SK-N-SH (cell line): ENCODE measurements around the gene ZDHHC7. TPM values are rescaled to one million over a fixed set of nuclear protein-coding genes. Genes with fewer than 3 reads are reported as not detected.
"Not testable (repeated sequence)": the region's sequence is repeated elsewhere in the genome, so short reads cannot be mapped to it uniquely, and the experiment has no call there.

Experiments
- CTCF ChIA-PET: fragments of 300-600, 350-600 bp; formaldehyde crosslinking; extraction: SDS; loops from one replicate; lab custom pipeline; 2021; lab: Yijun Ruan, JAX
- POLR2A ChIA-PET: fragments of 350-600 bp; sonication (Branson Sonifier 250); formaldehyde crosslinking; extraction: SDS; loops from one replicate; lab custom pipeline; 2020; ENCODE audit warnings: antibody characterized with exemption, inconsistent platforms; lab: Yijun Ruan, JAX
- DNase-seq: peaks from one replicate; pipeline ENCODE4 v3.0.0; 2012
- H2AFZ ChIP-seq: fragments of 200-600 bp; sonication (generic); 2 replicates; pipeline ENCODE4 v1.8.1; 2016; ENCODE audit warnings: antibody characterized with exemption, mild to moderate bottlenecking, low read depth
- H3F3A ChIP-seq: fragments of 200-600 bp; sonication (generic); replicated peaks from 2 replicates; pipeline ENCODE3; 2016; ENCODE audit warnings: antibody characterized with exemption, mild to moderate bottlenecking; ENCODE audit not compliant: insufficient read depth
- H3K27ac ChIP-seq, 2 experiments: fragments of 200-500 bp in 1 of 2; fragments of 200-600 bp in 1 of 2; sonication (Bioruptor generic) in 1 of 2; sonication (generic), shearing (Covaris generic) in 1 of 2; 2 replicates each; pipeline versions ENCODE4 v1.5.1 to v1.6.1; 2014 to 2016; ENCODE audit warnings: low read depth in 2 of 2, inconsistent platforms in 1 of 2, low read length in 1 of 2, mild to moderate bottlenecking in 1 of 2, mixed read lengths in 1 of 2
- H3K27me3 ChIP-seq: fragments of 200-600 bp; sonication (generic), shearing (Covaris generic); 2 replicates; pipeline ENCODE4 v1.6.1; 2016; ENCODE audit warnings: mixed run types; ENCODE audit not compliant: insufficient read depth
- H3K36me3 ChIP-seq, 2 experiments: fragments of 200-500 bp in 1 of 2; fragments of 200-600 bp in 1 of 2; sonication (Bioruptor generic) in 1 of 2; sonication (generic) in 1 of 2; replicated peaks in 1 of 2; 2 replicates each; pipeline versions ENCODE3 to v1.5.1; 2014 to 2016; ENCODE audit warnings: low read length in 1 of 2, mild to moderate bottlenecking in 1 of 2; ENCODE audit not compliant: insufficient read depth in 2 of 2, control insufficient read depth in 1 of 2
- H3K4me1 ChIP-seq, 2 experiments: fragments of 200-500 bp in 1 of 2; fragments of 200-600 bp in 1 of 2; sonication (Bioruptor generic) in 1 of 2; sonication (generic), shearing (Covaris generic) in 1 of 2; 2 replicates each; pipeline versions ENCODE4 v1.5.1 to v1.6.1; 2014 to 2016; ENCODE audit warnings: low read depth in 1 of 2, low read length in 1 of 2, mixed run types in 1 of 2; ENCODE audit not compliant: insufficient read depth in 2 of 2, control insufficient read depth in 1 of 2
- H3K4me2 ChIP-seq: fragments of 200-600 bp; sonication (generic), shearing (Covaris generic); 2 replicates; pipeline ENCODE4 v1.6.1; 2017; ENCODE audit warnings: mixed run types
- H3K4me3 ChIP-seq, 2 experiments: fragments of 200-500 bp in 1 of 2; fragments of 200-600 bp in 1 of 2; sonication (Bioruptor generic) in 1 of 2; sonication (generic), shearing (Covaris generic) in 1 of 2; 2 replicates each; pipeline versions ENCODE4 v1.5.1 to v1.8.1; 2014 to 2016; ENCODE audit warnings: low read depth in 2 of 2, inconsistent platforms in 1 of 2, low read length in 1 of 2, mild to moderate bottlenecking in 1 of 2, mixed read lengths in 1 of 2, moderate library complexity in 1 of 2
- H3K79me2 ChIP-seq: fragments of 200-600 bp; sonication (generic); 2 replicates; pipeline ENCODE4 v1.8.1; 2017; ENCODE audit warnings: mild to moderate bottlenecking; ENCODE audit not compliant: insufficient read depth
- H3K9ac ChIP-seq: fragments of 200-600 bp; sonication (generic); 2 replicates; pipeline ENCODE4 v1.6.1; 2017; ENCODE audit warnings: mixed run types
- H3K9me2 ChIP-seq: fragments of 200-600 bp; sonication (generic); 2 replicates; pipeline ENCODE4 v1.6.1; 2017; ENCODE audit warnings: mixed run types
- H3K9me3 ChIP-seq: fragments of 200-600 bp; sonication (generic); 2 replicates; pipeline ENCODE4 v1.6.1; 2017; ENCODE audit warnings: mixed run types, mild to moderate bottlenecking, moderate library complexity
- H4K20me1 ChIP-seq: fragments of 200-600 bp; sonication (generic); 2 replicates; pipeline ENCODE4 v1.6.1; 2017; ENCODE audit warnings: mild to moderate bottlenecking, mixed run types; ENCODE audit not compliant: insufficient read depth
- ELF1 ChIP-seq: IDR thresholded peaks from 2 replicates; pipeline ENCODE4 v1.4.0; 2012
- EZH2phosphoT487 ChIP-seq: fragments of 200-600 bp; sonication (generic); IDR thresholded peaks from 2 replicates; pipeline ENCODE4 v1.6.1; 2017; ENCODE audit warnings: low read depth, mixed run types, mild to moderate bottlenecking, antibody characterized with exemption, moderate library complexity, borderline replicate concordance
- FOXJ3 ChIP-seq: sonication (generic); formaldehyde crosslinking; IDR thresholded peaks from 2 replicates; pipeline ENCODE4 v1.5.1; 2020; ENCODE audit warnings: mild to moderate bottlenecking, missing genetic modification reagents
- FOXM1 ChIP-seq: IDR thresholded peaks from 2 replicates; pipeline ENCODE4 v1.4.0; 2012; ENCODE audit warnings: low read depth, mild to moderate bottlenecking
- JUND ChIP-seq: IDR thresholded peaks from 2 replicates; pipeline ENCODE4 v1.4.0; 2012
- MEF2A ChIP-seq: IDR thresholded peaks from 2 replicates; pipeline ENCODE4 v1.4.0; 2012; ENCODE audit warnings: low read depth, borderline replicate concordance
- MXI1 ChIP-seq: IDR thresholded peaks from 2 replicates; pipeline ENCODE4 v1.6.1; 2012; ENCODE audit warnings: mild to moderate bottlenecking, low read depth, low read length, improper control_type of control experiment
- NRF1 ChIP-seq: IDR thresholded peaks from 2 replicates; pipeline ENCODE4 v1.6.1; 2012; ENCODE audit warnings: low read depth, mild to moderate bottlenecking, low read length
- POLR2AphosphoS5 ChIP-seq: IDR thresholded peaks from 2 replicates; pipeline ENCODE4 v1.6.1; 2012; ENCODE audit warnings: low read depth, low read length
- SIN3A ChIP-seq: IDR thresholded peaks from 2 replicates; pipeline ENCODE4 v1.6.1; 2012; ENCODE audit warnings: low read depth, mild to moderate bottlenecking, low read length, moderate library complexity, borderline replicate concordance
- TAF1 ChIP-seq: IDR thresholded peaks from 2 replicates; pipeline ENCODE4 v1.6.1; 2012; ENCODE audit warnings: low read depth, mild to moderate bottlenecking, low read length, moderate library complexity, borderline replicate concordance
- WGBS: methylation state at CpG from one replicate; pipeline ENCODE4 v1.1.6; 2017; ENCODE audit warnings: low lambda C conversion rate; 5-methylcytosine and 5-hydroxymethylcytosine counted together
- polyA plus RNA-seq, 3 experiments: library from polyadenylated mRNA; depleted of rRNA; stranded (reverse); fragments of >200 nt; gene quantifications; 2 replicates each; pipeline ENCODE4 v1.2.3, GENCODE V29; 2012
- TF ChIP-seq, protein P1 (sequence below): IDR thresholded peaks from 2 replicates; pipeline ENCODE4 v1.4.0; 2012; ENCODE audit warnings: low read depth
- TF ChIP-seq, protein P2 (sequence below): fragments of 150-350 bp; IDR thresholded peaks from 2 replicates; pipeline ENCODE4 v1.6.1; 2017; ENCODE audit warnings: antibody characterized with exemption, low read length, low read depth, borderline replicate concordance
- TF ChIP-seq, protein P3 (sequence below): IDR thresholded peaks from 2 replicates; pipeline ENCODE4 v1.4.0; 2012; ENCODE audit warnings: low read depth, borderline replicate concordance

Gene ZDHHC7
- polyA plus RNA-seq, 1 of the 3 experiments (the other 2 are of a cell fraction) = 114 TPM

DNA sequence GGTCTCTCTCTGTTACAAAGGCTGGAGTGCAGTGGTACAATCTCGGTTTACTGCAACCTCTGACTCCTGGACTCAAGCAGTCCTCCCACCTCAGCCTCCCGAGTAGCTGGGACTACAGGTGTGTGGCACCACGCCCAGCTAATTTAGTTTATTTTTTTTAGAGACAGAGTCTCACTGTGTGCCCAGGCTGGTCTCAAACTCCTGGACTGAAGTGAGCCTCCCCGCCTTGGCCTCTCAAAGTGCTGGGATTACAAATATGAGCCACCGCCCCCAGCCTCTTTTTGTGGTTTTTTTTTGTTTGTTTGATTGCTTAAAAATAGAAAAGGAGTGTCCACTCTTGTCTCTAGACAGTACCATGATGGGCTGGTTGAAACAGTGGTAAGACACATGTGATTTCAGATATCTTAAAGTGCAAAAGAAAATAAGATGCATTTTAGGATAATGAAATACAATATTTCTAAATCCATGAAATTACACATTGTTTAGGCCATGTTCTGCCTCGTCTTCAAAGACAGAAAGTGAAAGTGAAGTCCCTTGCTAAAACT lies 43.7 kb upstream of the ZDHHC7 start (continued):
- TF ChIP-seq MXI1 (no peak), NRF1 (no peak), EZH2phosphoT487 (no peak)

DNA sequence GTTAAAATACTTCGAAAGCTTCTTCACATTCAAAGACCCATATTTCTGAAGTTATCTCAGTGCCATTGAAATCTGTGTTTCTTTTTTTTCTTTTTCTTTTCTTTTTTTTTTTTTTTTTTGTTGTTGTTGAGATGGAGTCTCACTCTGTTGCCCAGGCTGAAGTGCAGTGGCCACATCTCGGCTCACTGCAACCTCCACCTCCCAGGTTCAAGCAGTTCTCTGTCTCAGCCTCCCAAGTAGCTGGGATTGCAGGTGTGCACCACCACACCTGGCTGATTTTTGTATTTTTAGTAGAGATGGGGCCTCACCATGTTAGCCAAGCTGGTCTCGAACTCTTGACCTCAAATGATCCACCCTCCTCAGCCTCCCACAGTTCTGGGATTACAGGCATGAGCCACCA lies 43.0 kb upstream of the ZDHHC7 start:
- CTCF ChIA-PET, H3K27ac ChIP-seq, H3K4me3 ChIP-seq, DNase-seq, H3K27me3 ChIP-seq, H3K9me3 ChIP-seq, POLR2A ChIA-PET, H3K9me2 ChIP-seq, H2AFZ ChIP-seq, H3K79me2 ChIP-seq, H4K20me1 ChIP-seq, H3K36me3 ChIP-seq, H3K9ac ChIP-seq: not testable (repeated sequence)
- Histone ChIP-seq H3F3A (peaks cover 14% of the 10 kb centered on the region), H3K4me2 (peak overlapping the region; percentile 83; the same call in 1 of the 2 replicates), H3K4me1 (peaks cover 8 to 17% of the 10 kb centered on the region in 2 experiments; a peak in 3 of 4 replicates)
- WGBS = 71% methylated on average over 3 of the region's 3 CpGs

DNA sequence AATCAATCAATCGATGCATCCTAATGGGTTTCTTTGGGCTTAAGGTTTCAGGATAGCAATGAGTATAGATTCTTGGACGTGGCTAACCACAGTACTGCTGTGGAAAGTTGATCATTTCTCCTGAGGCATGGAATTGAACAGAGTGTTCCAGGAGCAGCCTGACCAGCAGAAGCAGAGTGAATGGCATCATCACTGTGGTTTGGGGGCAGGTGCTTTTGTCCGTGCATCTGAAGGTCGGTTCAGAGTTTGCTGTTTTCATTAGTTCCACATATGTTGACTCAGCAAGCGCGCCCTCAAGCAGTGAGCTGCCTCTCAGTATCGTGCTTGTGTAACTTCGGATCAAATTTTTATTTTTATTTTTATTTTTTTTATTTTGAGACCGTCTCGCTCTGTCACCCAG lies 41.2 kb upstream of the ZDHHC7 start:
- no peak overlapping the region for H2AFZ ChIP-seq
- no peak overlapping the region for H3K4me3 ChIP-seq
- no peaks in the 10 kb centered on the region for H3K79me2 ChIP-seq
- TF ChIP-seq SIN3A (no peak), MEF2A (no peak), FOXJ3 (CRISPR knock-in tag) (no peak), FOXM1 (no peak), POLR2AphosphoS5 (no peak), JUND (no peak), ELF1 (no peak), TAF1 (no peak)
- TF ChIP-seq, protein P1, sequence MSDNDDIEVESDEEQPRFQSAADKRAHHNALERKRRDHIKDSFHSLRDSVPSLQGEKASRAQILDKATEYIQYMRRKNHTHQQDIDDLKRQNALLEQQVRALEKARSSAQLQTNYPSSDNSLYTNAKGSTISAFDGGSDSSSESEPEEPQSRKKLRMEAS = no peak
- TF ChIP-seq, protein P2, sequence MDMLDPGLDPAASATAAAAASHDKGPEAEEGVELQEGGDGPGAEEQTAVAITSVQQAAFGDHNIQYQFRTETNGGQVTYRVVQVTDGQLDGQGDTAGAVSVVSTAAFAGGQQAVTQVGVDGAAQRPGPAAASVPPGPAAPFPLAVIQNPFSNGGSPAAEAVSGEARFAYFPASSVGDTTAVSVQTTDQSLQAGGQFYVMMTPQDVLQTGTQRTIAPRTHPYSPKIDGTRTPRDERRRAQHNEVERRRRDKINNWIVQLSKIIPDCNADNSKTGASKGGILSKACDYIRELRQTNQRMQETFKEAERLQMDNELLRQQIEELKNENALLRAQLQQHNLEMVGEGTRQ = no peak
- TF ChIP-seq, protein P3, sequence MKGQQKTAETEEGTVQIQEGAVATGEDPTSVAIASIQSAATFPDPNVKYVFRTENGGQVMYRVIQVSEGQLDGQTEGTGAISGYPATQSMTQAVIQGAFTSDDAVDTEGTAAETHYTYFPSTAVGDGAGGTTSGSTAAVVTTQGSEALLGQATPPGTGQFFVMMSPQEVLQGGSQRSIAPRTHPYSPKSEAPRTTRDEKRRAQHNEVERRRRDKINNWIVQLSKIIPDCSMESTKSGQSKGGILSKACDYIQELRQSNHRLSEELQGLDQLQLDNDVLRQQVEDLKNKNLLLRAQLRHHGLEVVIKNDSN = no peak
- H4K20me1 ChIP-seq = no peaks in the 10 kb centered on the region
- no peaks in the 10 kb centered on the region for H3K27me3 ChIP-seq
- ChIA-PET POLR2A (no interaction called here), CTCF (no interaction called here)
- no peak overlapping the region for H3K9ac ChIP-seq
- H3K4me2 ChIP-seq = no peak overlapping the region
- H3K36me3 ChIP-seq = no peaks in the 10 kb centered on the region
- 96% methylated on average over 10 of the region's 10 CpGs for WGBS
- peaks cover 14% of the 10 kb centered on the region for H3F3A ChIP-seq
- H3K27ac ChIP-seq = no peak overlapping the region
- H3K9me3 ChIP-seq = no peaks in the 10 kb centered on the region
- H3K4me1 ChIP-seq = peaks cover 8 to 17% of the 10 kb centered on the region in 2 experiments; a peak in 3 of 4 replicates
- DNase-seq = no peak
- no peaks in the 10 kb centered on the region for H3K9me2 ChIP-seq
